Omental fat pad (tissue), 4 donors: Measurements from ENCODE around the gene HES2. TPM values are rescaled to one million over a fixed set of nuclear protein-coding genes. Genes with fewer than 3 reads are reported as not detected.

ENCODE experiments used
- ATAC-seq: fragments of 150-250 bp; one replicate; pipeline ENCODE4 v1.9.1; 2016; ENCODE audit warnings: mild to moderate bottlenecking, moderate library complexity; ENCODE audit not compliant: low FRiP score
- DNase-seq: peaks from one replicate; pipeline ENCODE4 v3.0.0-alpha.2; 2019; ENCODE audit warnings: low spot score
- total RNA-seq, 4 donors: library from RNA; depleted of rRNA; stranded (reverse); fragments of >200 nt; gene quantifications; one replicate each; pipeline ENCODE4 v1.1.0, GENCODE V29; 2016
- TF ChIP-seq, protein P1 (sequence below), 3 donors: fragments of 450-650 bp; IDR thresholded peaks; one replicate each; pipeline ENCODE4 v1.5.1; 2016 to 2017; ENCODE audit warnings: antibody characterized with exemption in 3 of 3, mild to moderate bottlenecking in 3 of 3, moderate library complexity in 2 of 3

HES2 gene
- total RNA-seq, 4 donors from 2014 or later: 0.12 TPM; not detected in 3

DNA sequence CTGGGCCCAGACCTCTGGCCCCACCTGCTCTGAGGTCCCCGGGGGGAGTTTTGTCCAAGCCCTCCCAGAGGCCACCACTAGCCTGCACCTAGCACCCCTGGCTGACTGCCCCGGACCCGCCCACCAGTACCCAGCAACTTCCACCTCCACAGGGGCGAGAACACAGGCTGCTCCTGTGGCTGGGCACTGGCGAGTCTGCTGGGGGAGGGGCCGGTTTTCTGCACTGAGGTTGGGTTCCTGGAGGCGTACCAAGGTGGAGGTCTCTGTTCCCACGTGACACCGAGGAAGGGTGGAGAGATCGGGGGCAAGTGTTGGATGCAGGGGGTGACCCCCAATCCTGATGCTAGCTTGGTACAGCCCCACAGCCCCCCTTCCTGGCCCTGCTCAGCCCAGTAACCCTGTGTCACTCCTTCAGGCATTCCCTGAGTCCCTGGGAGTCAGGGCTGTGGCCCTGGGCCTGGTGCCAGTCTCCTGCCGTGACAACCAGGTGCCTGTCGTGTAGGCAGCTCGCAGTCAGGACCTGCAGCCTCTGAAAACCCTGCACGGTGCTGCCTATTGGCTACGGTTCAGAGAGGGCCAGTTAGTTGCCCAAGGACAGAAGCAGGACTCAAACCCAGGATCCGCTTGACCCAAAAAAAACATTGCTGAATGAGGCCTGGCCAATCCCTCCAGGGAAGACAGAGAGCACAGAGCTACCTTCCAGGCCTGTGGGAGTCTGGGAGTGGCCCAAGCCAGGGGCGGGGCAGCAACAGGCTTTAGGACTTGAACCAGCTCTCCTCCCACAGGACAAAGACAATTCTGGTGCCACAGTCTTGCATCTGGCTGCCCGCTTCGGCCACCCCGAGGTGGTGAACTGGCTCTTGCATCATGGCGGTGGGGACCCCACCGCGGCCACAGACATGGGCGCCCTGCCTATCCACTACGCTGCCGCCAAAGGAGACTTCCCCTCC is 8.0 kb upstream of the HES2 start:
- ATAC-seq: no peak

DNA sequence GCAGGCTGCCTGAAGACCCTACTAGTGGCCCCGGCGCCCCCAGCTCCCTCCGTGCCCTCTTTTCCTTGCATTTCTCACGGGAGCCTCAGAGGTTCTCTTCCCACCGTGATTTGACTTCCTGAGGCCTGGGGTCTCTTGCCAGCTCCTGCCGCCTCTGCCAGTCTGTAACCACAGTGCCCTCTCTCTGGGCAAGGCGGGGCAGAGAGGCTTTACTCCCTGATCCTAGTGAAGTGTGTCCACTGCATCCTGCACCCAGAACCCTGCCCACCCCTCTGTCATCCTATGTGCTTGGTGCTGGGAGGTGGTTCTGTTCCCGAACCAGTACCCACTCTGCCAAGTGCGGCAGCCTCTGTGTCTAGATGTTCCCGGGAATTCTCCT is 7.2 kb upstream of the HES2 start:
- ATAC-seq: no peak
- no peak for DNase-seq
- TF ChIP-seq, protein P1, sequence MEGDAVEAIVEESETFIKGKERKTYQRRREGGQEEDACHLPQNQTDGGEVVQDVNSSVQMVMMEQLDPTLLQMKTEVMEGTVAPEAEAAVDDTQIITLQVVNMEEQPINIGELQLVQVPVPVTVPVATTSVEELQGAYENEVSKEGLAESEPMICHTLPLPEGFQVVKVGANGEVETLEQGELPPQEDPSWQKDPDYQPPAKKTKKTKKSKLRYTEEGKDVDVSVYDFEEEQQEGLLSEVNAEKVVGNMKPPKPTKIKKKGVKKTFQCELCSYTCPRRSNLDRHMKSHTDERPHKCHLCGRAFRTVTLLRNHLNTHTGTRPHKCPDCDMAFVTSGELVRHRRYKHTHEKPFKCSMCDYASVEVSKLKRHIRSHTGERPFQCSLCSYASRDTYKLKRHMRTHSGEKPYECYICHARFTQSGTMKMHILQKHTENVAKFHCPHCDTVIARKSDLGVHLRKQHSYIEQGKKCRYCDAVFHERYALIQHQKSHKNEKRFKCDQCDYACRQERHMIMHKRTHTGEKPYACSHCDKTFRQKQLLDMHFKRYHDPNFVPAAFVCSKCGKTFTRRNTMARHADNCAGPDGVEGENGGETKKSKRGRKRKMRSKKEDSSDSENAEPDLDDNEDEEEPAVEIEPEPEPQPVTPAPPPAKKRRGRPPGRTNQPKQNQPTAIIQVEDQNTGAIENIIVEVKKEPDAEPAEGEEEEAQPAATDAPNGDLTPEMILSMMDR (IDR thresholded peaks at IDR 0.05): no peak

More for the DNA sequence above, 8.0 kb upstream of the HES2 start:
- TF ChIP-seq, protein P1 (IDR thresholded peaks at IDR 0.05): no peak
- DNase-seq: no peak

DNA sequence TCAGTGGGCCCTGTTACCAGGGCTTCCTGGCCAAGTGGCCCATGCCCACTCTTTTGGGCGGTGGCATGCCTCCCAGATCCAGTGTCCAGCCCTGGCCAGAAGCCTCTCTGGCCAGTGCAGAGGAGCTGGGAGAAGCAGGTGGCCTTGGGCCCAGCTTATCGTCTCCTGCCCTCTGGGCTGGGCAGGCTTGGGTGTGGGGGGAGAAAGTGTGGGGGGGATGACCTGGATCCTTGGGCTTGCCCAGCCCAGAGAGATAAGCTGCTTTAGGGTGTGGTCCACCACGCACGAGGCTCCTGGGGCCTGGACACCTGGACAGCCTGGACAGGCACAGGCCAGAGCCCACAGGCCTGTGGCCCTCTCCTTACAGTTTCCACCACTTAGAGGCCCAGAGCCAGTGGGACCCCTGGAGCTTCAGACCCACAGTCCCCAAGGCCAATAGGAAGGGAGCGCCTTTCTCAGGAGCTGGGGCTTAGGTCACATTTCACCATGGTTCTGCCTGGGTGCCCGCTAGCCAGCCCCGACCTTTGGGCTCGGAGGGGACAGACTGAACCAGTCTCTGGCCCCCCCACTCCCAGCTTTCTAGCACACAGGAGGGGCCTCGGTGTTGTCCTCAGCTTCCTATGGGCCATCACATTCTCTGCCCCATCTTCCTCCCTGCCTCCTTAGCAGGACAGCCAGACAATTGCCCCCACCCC is 6.7 kb upstream of the HES2 start:
- TF ChIP-seq, protein P1 (IDR thresholded peaks at IDR 0.05): no peak
- DNase-seq (no peak), ATAC-seq (no peak)

DNA sequence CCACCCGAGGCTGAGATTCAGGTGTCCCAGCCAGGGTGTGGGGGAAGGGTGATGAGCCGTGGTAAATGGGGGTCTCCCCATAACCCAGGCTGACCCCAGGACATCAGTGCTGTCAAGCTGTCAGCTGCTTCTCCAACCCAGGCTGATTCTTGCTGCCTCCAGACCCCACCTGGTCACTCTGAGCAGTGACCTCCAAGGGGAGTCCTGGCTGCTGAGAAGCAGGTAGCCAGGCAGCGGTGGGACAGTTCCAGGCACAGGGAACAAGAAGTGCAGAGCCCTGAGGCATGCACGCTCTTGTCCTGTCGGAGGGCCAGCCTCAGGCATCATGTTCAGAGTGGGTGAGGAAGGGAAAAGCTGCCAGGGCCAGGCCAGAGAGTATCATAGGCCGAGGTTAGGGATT is 5.9 kb upstream of the HES2 start:
- ATAC-seq (no peak), DNase-seq (no peak)
- TF ChIP-seq, protein P1 (IDR thresholded peaks at IDR 0.05): no peak

DNA sequence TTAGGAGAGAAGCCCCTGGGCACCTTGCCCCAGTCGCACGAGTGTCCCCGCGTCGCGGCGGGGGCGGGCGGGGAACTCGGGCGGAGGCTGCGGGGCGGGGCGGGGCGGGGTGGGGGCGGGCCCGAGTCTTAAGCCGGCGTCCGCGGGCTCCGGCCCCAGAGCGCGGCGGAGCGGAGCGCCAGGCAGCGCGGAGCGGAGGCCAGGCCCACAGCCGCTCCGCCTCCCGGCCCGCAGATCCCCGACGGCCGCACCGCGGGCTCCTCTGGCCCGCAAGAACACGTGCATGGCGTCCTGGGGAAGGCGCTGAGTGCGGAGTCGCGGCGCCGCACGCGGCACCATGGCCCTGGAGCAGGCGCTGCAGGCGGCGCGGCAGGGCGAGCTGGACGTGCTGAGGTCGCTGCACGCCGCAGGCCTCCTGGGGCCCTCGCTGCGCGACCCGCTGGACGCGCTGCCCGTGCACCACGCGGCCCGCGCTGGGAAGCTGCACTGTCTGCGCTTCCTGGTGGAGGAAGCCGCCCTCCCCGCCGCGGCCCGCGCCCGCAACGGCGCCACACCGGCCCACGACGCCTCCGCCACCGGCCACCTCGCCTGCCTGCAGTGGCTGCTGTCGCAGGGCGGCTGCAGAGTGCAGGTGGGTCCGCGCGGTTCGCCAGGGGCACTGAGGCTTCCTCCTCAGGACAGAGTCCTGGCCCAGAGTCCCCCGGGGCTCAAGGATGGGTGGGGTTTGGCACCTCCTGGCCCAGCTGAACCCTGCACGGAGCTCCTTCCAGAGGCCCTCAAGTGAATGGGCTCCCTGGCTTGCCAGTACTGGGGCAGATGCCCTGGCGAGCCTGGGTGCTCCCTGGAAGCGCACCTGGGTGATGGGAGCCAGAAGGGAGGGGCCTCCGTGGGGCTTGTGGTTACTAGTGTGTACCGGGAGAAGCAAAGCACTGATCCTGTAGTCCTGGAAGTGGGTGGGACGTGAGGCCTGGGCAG is 5.2 kb upstream of the HES2 start, which contains the start of gene ESPN:
ESPN (plus strand) TSS at position 158 of the 975 bp plus-strand sequence; CDS start at position 338, 180 bp downstream.
- no peak for DNase-seq

More for the DNA sequence above, 5.2 kb upstream of the HES2 start, which contains the start of gene ESPN:
- TF ChIP-seq, protein P1 (IDR thresholded peaks at IDR 0.05): no peak
- ATAC-seq: no peak
